ENCODE measurements around the gene UCP1.
"Not testable (repeated sequence)": the region's sequence is repeated elsewhere in the genome, so short reads cannot be mapped to it uniquely, and the experiment has no call there.

UCP1 gene

GRCh38 chr4:140523370-140523856 lies 45.3 kb downstream of the UCP1 start:
- DNase-seq (ENCODE audit: extremely low spot score): no peak
- no peak for TF ChIP-seq CTCF (IDR thresholded peaks at IDR 0.05; ENCODE audit: control extremely low read depth, extremely low read depth, low read depth, missing control alignments)
- CTCF ChIA-PET: interaction anchor here (0.8 to 2.8 kb wide), 8 partner anchors 12 to 111 kb away, joined by 3 to 16 read pairs (median 6); no protein-coding TSS in a partner anchor
- POLR2A ChIA-PET: interaction anchor here (0.7 kb wide), 1 partner anchor 142 kb away, joined by 3 read pairs; no protein-coding TSS in a partner anchor

- POLR2A ChIA-PET: no interaction called here
- CTCF ChIA-PET: no interaction called here
- no peak for TF ChIP-seq CTCF (IDR thresholded peaks at IDR 0.05; ENCODE audit: control extremely low read depth, extremely low read depth, low read depth, missing control alignments)
- DNase-seq (ENCODE audit: extremely low spot score): no peak
Measured at GRCh38 chr4:140515423-140515822, 53.3 kb downstream of the UCP1 start.

DNA sequence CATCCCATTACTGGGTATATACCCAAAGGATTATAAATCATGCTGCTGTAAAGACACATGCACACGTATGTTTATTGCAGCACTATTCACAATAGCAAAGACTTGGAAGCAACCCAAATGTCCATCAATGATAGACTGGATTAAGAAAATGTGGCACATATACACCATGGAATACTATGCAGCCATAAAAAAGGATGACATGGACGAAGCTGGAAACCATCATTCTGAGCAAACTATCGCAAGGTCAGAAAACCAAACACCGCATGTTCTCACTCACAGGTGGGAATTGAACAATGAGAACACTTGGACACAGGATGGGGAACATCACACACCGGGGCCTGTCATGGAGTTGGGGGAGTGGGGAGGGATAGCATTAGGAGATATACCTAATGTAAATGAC lies 55.0 kb downstream of the UCP1 start:
- DNase-seq (ENCODE audit: extremely low spot score); POLR2A ChIA-PET: not testable (repeated sequence)
- CTCF ChIA-PET: interaction anchor here (0.7 to 1.0 kb wide), 2 partner anchors 10 to 11 kb away, joined by 3 read pairs; partner anchors contain the start of gene ELMOD2
